ENCODE results near the gene CIB2. TPM values are rescaled to one million over a fixed set of nuclear protein-coding genes. Genes with fewer than 3 reads are reported as not detected.
"Not testable (repeated sequence)": the region's sequence is repeated elsewhere in the genome, so short reads cannot be mapped to it uniquely, and the experiment has no call there.

CIB2 gene
- total and polyA plus RNA-seq, 2 donors (not counting 1 experiment from before 2014, with no cell fraction given): 0.97 to 3.2 TPM

DNA sequence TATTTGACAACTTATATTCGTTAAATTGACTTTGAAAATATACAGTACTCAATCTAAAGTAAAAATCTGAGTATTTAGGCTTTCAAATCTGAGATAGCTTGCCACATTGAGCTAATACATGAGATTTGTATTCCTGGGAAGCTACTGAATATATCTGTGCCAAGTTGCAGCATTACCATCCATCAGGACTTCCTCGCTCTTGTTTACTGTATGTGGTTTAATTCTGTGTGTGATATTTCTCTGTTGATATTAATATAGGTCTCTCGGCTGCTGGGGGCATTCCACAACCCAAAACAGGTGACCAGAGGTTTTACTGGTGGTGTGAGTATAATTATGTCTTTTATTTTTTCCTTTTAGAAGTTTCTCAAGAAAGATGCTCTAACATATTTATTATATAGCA lies 23.7 kb upstream of the CIB2 start:
- Mint-ChIP-seq H3K4me1 (peaks cover 25% of the 10 kb centered on the region), H3K27me3 (no peaks in the 10 kb centered on the region), H3K4me3 (no peak overlapping the region), H3K9me3 (ENCODE audit: insufficient read depth) (no peaks in the 10 kb centered on the region), H3K27ac (no peak overlapping the region)
- POLR2A ChIA-PET: interaction anchor here (0.5 to 1.0 kb wide), 2 partner anchors 39 to 93 kb away, joined by 3 to 4 read pairs; no protein-coding TSS in a partner anchor
- Histone ChIP-seq H3K27me3 (replicated peaks in 1 of 4; ENCODE audit: control extremely low read depth in 1 of 4, control insufficient read depth in 3 of 4, insufficient read depth in 4 of 4, low read length in 3 of 4) (no peaks in the 10 kb centered on the region), H3K4me3 (ENCODE audit: control extremely low read depth in 1 of 5, extremely low read depth in 1 of 5, insufficient read depth in 1 of 5, low read depth in 2 of 5, low read length in 4 of 5) (no peak overlapping the region), H3K4me2 (replicated peaks; ENCODE audit: low read depth, low read length, poor library complexity, severe bottlenecking) (no peak overlapping the region), H3K9ac (ENCODE audit: low read length) (no peak overlapping the region), H3K27ac (ENCODE audit: low read length in 2 of 2) (no peak overlapping the region), H3K36me3 (replicated peaks in 1 of 2; ENCODE audit: control extremely low read depth in 1 of 2, control insufficient read depth in 1 of 2, extremely low read depth in 1 of 2, insufficient read depth in 2 of 2, low read length in 1 of 2) (peaks cover 2 to 26% of the 10 kb centered on the region in 2 experiments), H2AFZ (ENCODE audit: insufficient read depth, low read depth, low read length, poor library complexity, severe bottlenecking) (no peak overlapping the region), H3K4me1 (ENCODE audit: control insufficient read depth in 2 of 2, insufficient read depth in 2 of 2, low read length in 2 of 2) (peaks cover 11 to 12% of the 10 kb centered on the region in 2 donors), H4K20me1 (ENCODE audit: control insufficient read depth, insufficient read depth, low read length, poor library complexity, severe bottlenecking) (no peaks in the 10 kb centered on the region), H3K9me3 (ENCODE audit: control extremely low read depth in 1 of 3, control insufficient read depth in 2 of 3, insufficient read depth in 1 of 3, low read length in 2 of 3) (no peaks in the 10 kb centered on the region), H3K79me2 (ENCODE audit: control insufficient read depth, insufficient read depth, low read length) (peaks cover 61% of the 10 kb centered on the region)
- no peak for TF ChIP-seq EZH2 (IDR thresholded peaks at IDR 0.05; ENCODE audit: borderline replicate concordance, insufficient read depth, low read depth, low read length, poor library complexity, severe bottlenecking)
- TF ChIP-seq, protein P1, sequence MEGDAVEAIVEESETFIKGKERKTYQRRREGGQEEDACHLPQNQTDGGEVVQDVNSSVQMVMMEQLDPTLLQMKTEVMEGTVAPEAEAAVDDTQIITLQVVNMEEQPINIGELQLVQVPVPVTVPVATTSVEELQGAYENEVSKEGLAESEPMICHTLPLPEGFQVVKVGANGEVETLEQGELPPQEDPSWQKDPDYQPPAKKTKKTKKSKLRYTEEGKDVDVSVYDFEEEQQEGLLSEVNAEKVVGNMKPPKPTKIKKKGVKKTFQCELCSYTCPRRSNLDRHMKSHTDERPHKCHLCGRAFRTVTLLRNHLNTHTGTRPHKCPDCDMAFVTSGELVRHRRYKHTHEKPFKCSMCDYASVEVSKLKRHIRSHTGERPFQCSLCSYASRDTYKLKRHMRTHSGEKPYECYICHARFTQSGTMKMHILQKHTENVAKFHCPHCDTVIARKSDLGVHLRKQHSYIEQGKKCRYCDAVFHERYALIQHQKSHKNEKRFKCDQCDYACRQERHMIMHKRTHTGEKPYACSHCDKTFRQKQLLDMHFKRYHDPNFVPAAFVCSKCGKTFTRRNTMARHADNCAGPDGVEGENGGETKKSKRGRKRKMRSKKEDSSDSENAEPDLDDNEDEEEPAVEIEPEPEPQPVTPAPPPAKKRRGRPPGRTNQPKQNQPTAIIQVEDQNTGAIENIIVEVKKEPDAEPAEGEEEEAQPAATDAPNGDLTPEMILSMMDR (IDR thresholded peaks at IDR 0.05): no peak
- no CpG with 5 or more reads among the region's 3 CpGs for WGBS (ENCODE audit: insufficient coverage)
- CTCF ChIA-PET: interaction anchor here (1.1 to 4.0 kb wide), 2 partner anchors 30 to 40 kb away, joined by 6 to 17 read pairs; no protein-coding TSS in a partner anchor
- no peak for DNase-seq
- ATAC-seq (ENCODE audit: low read depth): no peak
- intact Hi-C loops (cut with micrococcal nuclease): loop anchor here (10.0 kb wide), 1 partner anchor 730 kb away; the partner anchor contains the start of genes HMG20A and PEAK1

DNA sequence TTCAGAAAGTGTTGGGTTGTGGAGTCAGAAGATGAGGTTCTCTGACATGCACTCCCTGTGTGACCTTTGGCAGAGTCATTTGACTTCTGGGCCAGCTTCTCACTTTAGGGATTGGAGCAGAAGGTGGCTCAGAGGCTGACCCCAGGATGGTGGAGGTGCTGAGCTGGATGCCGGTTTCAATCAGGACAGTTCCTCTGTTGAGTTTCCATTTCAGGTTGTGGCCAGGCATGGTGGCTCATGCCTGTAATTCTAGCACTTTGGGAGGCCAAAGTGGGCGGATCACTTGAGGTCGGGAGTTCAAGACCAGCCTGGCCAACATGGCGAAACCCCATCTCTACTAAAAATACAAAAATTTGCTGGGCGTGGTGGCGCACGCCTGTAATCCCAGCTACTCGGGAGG lies 19.8 kb upstream of the CIB2 start:
- H3K27me3 Mint-ChIP-seq; H2AFZ ChIP-seq (ENCODE audit: insufficient read depth, low read depth, low read length, poor library complexity, severe bottlenecking); H3K27ac ChIP-seq (ENCODE audit: low read length in 2 of 2); H3K9me3 ChIP-seq (ENCODE audit: control extremely low read depth in 1 of 3, control insufficient read depth in 2 of 3, insufficient read depth in 1 of 3, low read length in 2 of 3); H3K36me3 ChIP-seq (replicated peaks in 1 of 2; ENCODE audit: control extremely low read depth in 1 of 2, control insufficient read depth in 1 of 2, extremely low read depth in 1 of 2, insufficient read depth in 2 of 2, low read length in 1 of 2); H3K27me3 ChIP-seq (replicated peaks in 1 of 4; ENCODE audit: control extremely low read depth in 1 of 4, control insufficient read depth in 3 of 4, insufficient read depth in 4 of 4, low read length in 3 of 4); POLR2A ChIA-PET; H4K20me1 ChIP-seq (ENCODE audit: control insufficient read depth, insufficient read depth, low read length, poor library complexity, severe bottlenecking); H3K9me3 Mint-ChIP-seq (ENCODE audit: insufficient read depth); DNase-seq; H3K4me3 ChIP-seq (ENCODE audit: control extremely low read depth in 1 of 5, extremely low read depth in 1 of 5, insufficient read depth in 1 of 5, low read depth in 2 of 5, low read length in 4 of 5); ATAC-seq (ENCODE audit: low read depth); H3K9ac ChIP-seq (ENCODE audit: low read length): not testable (repeated sequence)
- CTCF ChIA-PET: interaction anchor here (1.0 to 5.7 kb wide), 2 partner anchors 23 to 43 kb away, joined by 4 to 38 read pairs; no protein-coding TSS in a partner anchor
- Histone ChIP-seq H3K4me2 (replicated peaks; ENCODE audit: low read depth, low read length, poor library complexity, severe bottlenecking) (peak overlapping the region; percentile 85), H3K79me2 (ENCODE audit: control insufficient read depth, insufficient read depth, low read length) (peaks cover 72% of the 10 kb centered on the region), H3K4me1 (ENCODE audit: control insufficient read depth in 2 of 2, insufficient read depth in 2 of 2, low read length in 2 of 2) (peaks cover 20 to 25% of the 10 kb centered on the region in 2 donors)
- peaks cover 43% of the 10 kb centered on the region for H3K4me1 Mint-ChIP-seq
- H3K27ac Mint-ChIP-seq: peak overlapping the region; percentile 59
- 92% methylated on average over 3 of the region's 8 CpGs for WGBS (ENCODE audit: insufficient coverage)
- peak overlapping the region; percentile 98 for H3K4me3 Mint-ChIP-seq
- intact Hi-C loops (cut with micrococcal nuclease): loop anchor here (10.0 kb wide), 1 partner anchor 726 kb away; the partner anchor contains the start of genes HMG20A and PEAK1
